MM.1S (cell line): ENCODE results near the gene MARCHF9.
"Not testable (repeated sequence)": the region's sequence is repeated elsewhere in the genome, so short reads cannot be mapped to it uniquely, and the experiment has no call there.

Experiments used
- DNase-seq: peaks from one replicate; pipeline ENCODE4 v3.0.0-alpha.2; 2015
- H2AFZ ChIP-seq: fragments of 300-600 bp; sonication (generic); 2 replicates; pipeline ENCODE4 v1.6.0; 2016; ENCODE audit warnings: antibody characterized with exemption, low read length
- H3F3A ChIP-seq: fragments of 300-600 bp; sonication (generic); 2 replicates; pipeline ENCODE4 v1.6.1; 2016; ENCODE audit warnings: mild to moderate bottlenecking, antibody characterized with exemption, low read length, moderate library complexity, mixed read lengths; ENCODE audit not compliant: insufficient read depth
- H3K27ac ChIP-seq: fragments of 300-600 bp; sonication (generic); 2 replicates; pipeline ENCODE4 v1.5.1; 2016; ENCODE audit warnings: mild to moderate bottlenecking, low read length
- H3K27me3 ChIP-seq: fragments of 300-600 bp; sonication (generic); replicated peaks from 2 replicates; pipeline ENCODE4 v1.6.0; 2016; ENCODE audit warnings: low read length; ENCODE audit not compliant: insufficient read depth
- H3K36me3 ChIP-seq: fragments of 300-600 bp; sonication (generic); replicated peaks from 2 replicates; pipeline ENCODE4 v1.6.1; 2016; ENCODE audit warnings: mild to moderate bottlenecking, low read length, mixed read lengths; ENCODE audit not compliant: insufficient read depth
- H3K4me1 ChIP-seq: fragments of 300-600 bp; sonication (generic); 2 replicates; pipeline ENCODE4 v1.6.1; 2016; ENCODE audit warnings: low read length, mixed read lengths
- H3K4me2 ChIP-seq: fragments of 300-600 bp; sonication (generic); 2 replicates; pipeline ENCODE4 v1.6.0; 2016; ENCODE audit warnings: low read depth, low read length
- H3K4me3 ChIP-seq: fragments of 300-600 bp; sonication (generic); 2 replicates; pipeline ENCODE4 v1.5.1; 2016; ENCODE audit warnings: low read length, mixed read lengths
- H3K79me2 ChIP-seq: fragments of 300-600 bp; sonication (generic); 2 replicates; pipeline ENCODE4 v1.6.1; 2016; ENCODE audit warnings: mixed run types, low read length, mixed read lengths
- H3K9ac ChIP-seq: fragments of 300-600 bp; sonication (generic); 2 replicates; pipeline ENCODE4 v1.6.1; 2016; ENCODE audit warnings: low read length, mixed read lengths
- H3K9me2 ChIP-seq: fragments of 300-600 bp; sonication (generic); replicated peaks from 2 replicates; pipeline ENCODE4 v1.6.1; 2016; ENCODE audit warnings: mild to moderate bottlenecking, low read length, mixed read lengths; ENCODE audit not compliant: insufficient read depth
- H3K9me3 ChIP-seq: fragments of 300-600 bp; sonication (generic); replicated peaks from 2 replicates; pipeline ENCODE4 v1.6.1; 2016; ENCODE audit warnings: mild to moderate bottlenecking, low read length, mixed read lengths; ENCODE audit not compliant: insufficient read depth
- H4K20me1 ChIP-seq: fragments of 300-600 bp; sonication (generic); 2 replicates; pipeline ENCODE4 v1.6.1; 2016; ENCODE audit warnings: mild to moderate bottlenecking, low read length, moderate library complexity, mixed read lengths; ENCODE audit not compliant: insufficient read depth
- CTCF ChIP-seq: fragments of 300-600 bp; sonication (generic); IDR thresholded peaks from 2 replicates; pipeline ENCODE4 v1.5.1; 2016; ENCODE audit warnings: antibody characterized with exemption, low read length, mixed read lengths
- EZH2 ChIP-seq: fragments of 300-600 bp; sonication (generic); optimal IDR thresholded peaks from 2 replicates; pipeline ENCODE3; 2017; ENCODE audit warnings: low read depth, mild to moderate bottlenecking, antibody characterized with exemption, low read length, mixed read lengths
- EZH2phosphoT487 ChIP-seq: fragments of 300-600 bp; sonication (generic); IDR thresholded peaks from 2 replicates; pipeline ENCODE4 v1.6.1; 2018; ENCODE audit warnings: antibody characterized with exemption, low read length

MARCHF9 gene

GRCh38 chr12:57718641-57719528 is 36.0 kb upstream of the MARCHF9 start:
- Histone ChIP-seq H3K4me1 (no peaks in the 10 kb centered on the region), H4K20me1 (no peaks in the 10 kb centered on the region), H2AFZ (no peak overlapping the region), H3K4me2 (no peak overlapping the region), H3K79me2 (no peaks in the 10 kb centered on the region), H3K27me3 (no peaks in the 10 kb centered on the region), H3K4me3 (no peak overlapping the region), H3F3A (no peaks in the 10 kb centered on the region), H3K9me2 (no peaks in the 10 kb centered on the region), H3K9ac (no peak overlapping the region), H3K27ac (no peak overlapping the region), H3K36me3 (no peaks in the 10 kb centered on the region; the same call in 1 of the 2 replicates), H3K9me3 (no peaks in the 10 kb centered on the region)
- no peak for TF ChIP-seq EZH2phosphoT487
- no peak for TF ChIP-seq CTCF
- no peak for TF ChIP-seq EZH2
- no peak for DNase-seq

GRCh38 chr12:57719777-57720605 is 34.9 kb upstream of the MARCHF9 start:
- Histone ChIP-seq H3K4me2 (no peak overlapping the region), H3K27ac (no peak overlapping the region), H3F3A (no peaks in the 10 kb centered on the region; the same call in 1 of the 2 replicates), H3K4me3 (no peak overlapping the region), H2AFZ (no peak overlapping the region), H3K9ac (no peak overlapping the region), H3K79me2 (no peaks in the 10 kb centered on the region), H3K9me3 (no peaks in the 10 kb centered on the region), H3K36me3 (no peaks in the 10 kb centered on the region; the same call in 1 of the 2 replicates), H3K4me1 (no peaks in the 10 kb centered on the region), H3K9me2 (no peaks in the 10 kb centered on the region), H4K20me1 (no peaks in the 10 kb centered on the region), H3K27me3 (no peaks in the 10 kb centered on the region)
- TF ChIP-seq CTCF, result no peak
- TF ChIP-seq EZH2phosphoT487, result no peak
- no peak for DNase-seq

GRCh38 chr12:57720606-57721595 is 34.0 kb upstream of the MARCHF9 start:
- H4K20me1 ChIP-seq, result no peaks in the 10 kb centered on the region
- no peaks in the 10 kb centered on the region for H3K4me1 ChIP-seq
- H3K4me2 ChIP-seq, result no peak overlapping the region
- TF ChIP-seq EZH2phosphoT487, result no peak
- no peak for TF ChIP-seq CTCF
- TF ChIP-seq EZH2, result no peak
- no peaks in the 10 kb centered on the region; the same call in 1 of the 2 replicates for H3K36me3 ChIP-seq
- no peaks in the 10 kb centered on the region; the same call in 1 of the 2 replicates for H3F3A ChIP-seq
- H2AFZ ChIP-seq, result no peak overlapping the region
- H3K4me3 ChIP-seq, result no peak overlapping the region
- no peaks in the 10 kb centered on the region for H3K79me2 ChIP-seq
- H3K9me3 ChIP-seq, result no peaks in the 10 kb centered on the region
- H3K9ac ChIP-seq, result no peak overlapping the region
- no peak for DNase-seq
- no peak overlapping the region for H3K27ac ChIP-seq
- H3K27me3 ChIP-seq, result no peaks in the 10 kb centered on the region
- H3K9me2 ChIP-seq, result no peaks in the 10 kb centered on the region

- not testable (repeated sequence) for H3K9me3 ChIP-seq, H3K27me3 ChIP-seq, H3K36me3 ChIP-seq, H3K4me3 ChIP-seq, DNase-seq, H3K9me2 ChIP-seq, H3K4me1 ChIP-seq, H3K4me2 ChIP-seq, H2AFZ ChIP-seq, H3K9ac ChIP-seq, H3K27ac ChIP-seq, H3F3A ChIP-seq, H3K79me2 ChIP-seq, H4K20me1 ChIP-seq
Measured at GRCh38 chr12:57721846-57722608, 32.9 kb upstream of the MARCHF9 start.
